Glutamatergic neuron (in vitro differentiated cells): Measurements from ENCODE around the gene ADAMTS17. TPM values are rescaled to one million over a fixed set of nuclear protein-coding genes. Genes with fewer than 3 reads are reported as not detected.

Source experiments
- DNase-seq: peaks from one replicate; pipeline ENCODE4 v3.0.0; 2022
- H3K27ac Mint-ChIP-seq: one replicate; pipeline ENCODE4 v1.8.0; 2020; ENCODE audit warnings: mild to moderate bottlenecking, mixed read lengths, inconsistent platforms; ENCODE audit not compliant: unreplicated experiment
- H3K27me3 Mint-ChIP-seq: one replicate; pipeline ENCODE4 v1.8.0; 2020; ENCODE audit warnings: mild to moderate bottlenecking, moderate library complexity, mixed read lengths, inconsistent platforms; ENCODE audit not compliant: unreplicated experiment
- H3K36me3 Mint-ChIP-seq: one replicate; pipeline ENCODE4 v1.8.0; 2020; ENCODE audit warnings: mild to moderate bottlenecking, mixed read lengths, inconsistent platforms; ENCODE audit not compliant: unreplicated experiment
- H3K4me1 Mint-ChIP-seq: one replicate; pipeline ENCODE4 v1.8.0; 2020; ENCODE audit warnings: mild to moderate bottlenecking, low read depth, mixed read lengths, inconsistent platforms; ENCODE audit not compliant: unreplicated experiment
- H3K4me3 Mint-ChIP-seq: one replicate; pipeline ENCODE4 v1.8.0; 2020; ENCODE audit warnings: mild to moderate bottlenecking, mixed read lengths, inconsistent platforms; ENCODE audit not compliant: unreplicated experiment
- H3K9me3 Mint-ChIP-seq: one replicate; pipeline ENCODE4 v1.8.0; 2020; ENCODE audit warnings: mild to moderate bottlenecking, moderate library complexity, mixed read lengths, inconsistent platforms; ENCODE audit not compliant: unreplicated experiment
- CTCF ChIP-seq: fragments of 200-600 bp; sonication (generic); IDR thresholded peaks from one replicate; pipeline ENCODE4 v1.5.0; 2021; ENCODE audit not compliant: partially characterized antibody, unreplicated experiment
- total RNA-seq: library from RNA; stranded (reverse); fragmentation: NEBNext Ultra II Directional; extraction: Animal tissue kit (Norgen Biotek cat#: 25700); gene quantifications from one replicate; pipeline ENCODE4 v1.2.1, GENCODE V29; 2021; ENCODE audit not compliant: unreplicated experiment

Gene ADAMTS17
- total RNA-seq, 1 donor from 2014 or later: 6.8 TPM

- TF ChIP-seq CTCF: no peak
- peaks cover 9% of the 10 kb centered on the region for H3K9me3 Mint-ChIP-seq
- no peak overlapping the region for H3K27ac Mint-ChIP-seq
- H3K4me1 Mint-ChIP-seq: no peaks in the 10 kb centered on the region
- H3K4me3 Mint-ChIP-seq: no peak overlapping the region
- H3K36me3 Mint-ChIP-seq: peaks cover 5% of the 10 kb centered on the region
- H3K27me3 Mint-ChIP-seq: peaks cover 3% of the 10 kb centered on the region
- DNase-seq: no peak
These were observed 57.6 kb downstream of the ADAMTS17 start for GRCh38 chr15:100284191-100284590.

GRCh38 chr15:100281096-100281917, 60.5 kb downstream of the ADAMTS17 start:
- peaks cover 9% of the 10 kb centered on the region for H3K9me3 Mint-ChIP-seq
- H3K27me3 Mint-ChIP-seq: peaks cover 3% of the 10 kb centered on the region
- H3K36me3 Mint-ChIP-seq: peaks cover 3% of the 10 kb centered on the region
- no peak for DNase-seq
- H3K27ac Mint-ChIP-seq: no peak overlapping the region
- no peak overlapping the region for H3K4me3 Mint-ChIP-seq
- TF ChIP-seq CTCF: no peak
- H3K4me1 Mint-ChIP-seq: peaks cover 3% of the 10 kb centered on the region

GRCh38 chr15:100279849-100280248, 61.9 kb downstream of the ADAMTS17 start:
- no peak overlapping the region for H3K4me3 Mint-ChIP-seq

GRCh38 chr15:100279446-100279845, 62.3 kb downstream of the ADAMTS17 start:
- H3K36me3 Mint-ChIP-seq: no peaks in the 10 kb centered on the region
- no peak for TF ChIP-seq CTCF
- no peak overlapping the region for H3K27ac Mint-ChIP-seq
- H3K27me3 Mint-ChIP-seq: peaks cover 3% of the 10 kb centered on the region
- no peak for DNase-seq
- H3K9me3 Mint-ChIP-seq: peaks cover 7% of the 10 kb centered on the region
- peaks cover 3% of the 10 kb centered on the region for H3K4me1 Mint-ChIP-seq
- H3K4me3 Mint-ChIP-seq: no peak overlapping the region

More at GRCh38 chr15:100279849-100280248, 61.9 kb downstream of the ADAMTS17 start:
- Mint-ChIP-seq H3K27ac (no peak overlapping the region), H3K27me3 (peaks cover 3% of the 10 kb centered on the region), H3K4me1 (peaks cover 3% of the 10 kb centered on the region), H3K9me3 (peaks cover 9% of the 10 kb centered on the region), H3K36me3 (no peaks in the 10 kb centered on the region)
- TF ChIP-seq CTCF: no peak
- no peak for DNase-seq
